GM06990 (cell line): ENCODE results near the gene LATS1.
"Not testable (repeated sequence)": the region's sequence is repeated elsewhere in the genome, so short reads cannot be mapped to it uniquely, and the experiment has no call there.

Experiments
- DNase-seq: peaks from one replicate; pipeline ENCODE4 v3.0.0-alpha.2; 2011; ENCODE audit not compliant: insufficient read length; ENCODE audit errors: extremely low read depth
- H3K27me3 ChIP-seq: replicated peaks from 2 replicates; pipeline ENCODE4 v1.6.0; 2011; ENCODE audit warnings: low read length; ENCODE audit not compliant: control insufficient read depth, insufficient read depth
- H3K36me3 ChIP-seq: 2 replicates; pipeline ENCODE4 v1.5.1; 2011; ENCODE audit warnings: low read length; ENCODE audit not compliant: control insufficient read depth, insufficient read depth
- H3K4me3 ChIP-seq: replicated peaks from 2 replicates; pipeline ENCODE4 v1.5.1; 2011; ENCODE audit warnings: low read depth, mild to moderate bottlenecking, control low read depth, low read length
- TF ChIP-seq, protein P1 (sequence below): IDR thresholded peaks from 2 replicates; pipeline ENCODE4 v1.5.1; 2011; ENCODE audit warnings: low read length, control low read depth, mild to moderate bottlenecking, inconsistent platforms; ENCODE audit not compliant: insufficient read depth, poor library complexity, severe bottlenecking

The LATS1 gene

DNA sequence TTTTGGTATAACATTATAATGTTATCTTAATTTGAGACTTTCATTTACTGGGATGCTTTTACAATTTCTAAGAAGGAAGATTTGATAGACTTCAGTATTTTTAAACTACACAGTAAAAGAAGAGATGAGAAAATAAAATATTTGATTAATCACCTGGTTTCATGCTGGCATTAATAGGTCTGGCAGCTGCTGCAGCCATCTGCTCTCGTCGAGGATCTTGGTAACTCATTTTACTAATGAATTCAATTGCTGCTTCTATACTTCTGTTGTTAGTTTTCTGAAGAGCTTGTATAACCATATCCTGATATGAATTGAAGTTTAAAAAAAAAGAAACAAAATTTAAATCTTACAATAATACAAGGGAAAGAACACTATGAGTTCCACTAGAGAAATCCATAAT, 23.0 kb downstream of the LATS1 start:
- H3K4me3 ChIP-seq: no peak overlapping the region
- no peaks in the 10 kb centered on the region for H3K27me3 ChIP-seq
- no peak for DNase-seq
- TF ChIP-seq, protein P1, sequence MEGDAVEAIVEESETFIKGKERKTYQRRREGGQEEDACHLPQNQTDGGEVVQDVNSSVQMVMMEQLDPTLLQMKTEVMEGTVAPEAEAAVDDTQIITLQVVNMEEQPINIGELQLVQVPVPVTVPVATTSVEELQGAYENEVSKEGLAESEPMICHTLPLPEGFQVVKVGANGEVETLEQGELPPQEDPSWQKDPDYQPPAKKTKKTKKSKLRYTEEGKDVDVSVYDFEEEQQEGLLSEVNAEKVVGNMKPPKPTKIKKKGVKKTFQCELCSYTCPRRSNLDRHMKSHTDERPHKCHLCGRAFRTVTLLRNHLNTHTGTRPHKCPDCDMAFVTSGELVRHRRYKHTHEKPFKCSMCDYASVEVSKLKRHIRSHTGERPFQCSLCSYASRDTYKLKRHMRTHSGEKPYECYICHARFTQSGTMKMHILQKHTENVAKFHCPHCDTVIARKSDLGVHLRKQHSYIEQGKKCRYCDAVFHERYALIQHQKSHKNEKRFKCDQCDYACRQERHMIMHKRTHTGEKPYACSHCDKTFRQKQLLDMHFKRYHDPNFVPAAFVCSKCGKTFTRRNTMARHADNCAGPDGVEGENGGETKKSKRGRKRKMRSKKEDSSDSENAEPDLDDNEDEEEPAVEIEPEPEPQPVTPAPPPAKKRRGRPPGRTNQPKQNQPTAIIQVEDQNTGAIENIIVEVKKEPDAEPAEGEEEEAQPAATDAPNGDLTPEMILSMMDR: no peak
- peaks cover 5% of the 10 kb centered on the region for H3K36me3 ChIP-seq

DNA sequence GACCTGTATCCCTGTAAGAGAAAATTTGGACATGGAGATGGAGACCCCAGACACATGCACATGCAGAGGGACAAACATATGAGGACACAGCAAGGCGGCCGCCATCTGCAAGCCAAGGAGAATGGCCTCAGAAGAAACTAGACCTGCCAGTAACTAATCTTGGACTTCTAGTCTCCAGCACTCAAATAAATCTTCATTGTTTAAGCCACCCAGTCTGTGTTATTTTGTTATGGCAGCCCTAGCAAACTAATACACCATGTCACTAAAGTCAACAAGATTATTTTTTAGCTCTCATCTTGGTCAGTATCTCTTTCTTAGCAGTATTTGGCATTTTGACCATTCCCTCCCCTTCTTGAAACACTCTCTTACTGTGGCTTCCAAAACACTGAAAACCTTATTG, 26.7 kb downstream of the LATS1 start:
- no peaks in the 10 kb centered on the region for H3K27me3 ChIP-seq
- DNase-seq: no peak
- peaks cover 6% of the 10 kb centered on the region for H3K36me3 ChIP-seq
- TF ChIP-seq, protein P1: no peak
- H3K4me3 ChIP-seq: no peak overlapping the region

DNA sequence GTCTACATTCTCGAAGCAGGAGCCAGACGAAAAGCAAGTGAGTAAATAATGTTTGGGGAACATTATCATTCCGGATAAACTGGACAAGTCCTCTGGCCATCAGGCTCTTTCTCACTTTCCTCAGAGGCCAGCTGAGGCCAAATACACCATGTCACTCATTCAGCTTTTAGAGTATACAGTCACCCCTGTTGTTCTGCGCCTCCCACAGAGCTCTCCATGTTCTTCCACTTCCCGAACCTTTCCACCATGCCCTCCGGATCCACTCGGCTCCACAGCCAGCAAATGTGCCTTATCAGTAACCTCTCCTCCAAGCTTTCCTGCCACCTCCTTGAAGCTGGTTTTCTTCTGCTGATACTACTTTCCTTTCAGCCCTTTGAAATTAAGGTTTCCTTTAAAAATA, 31.7 kb downstream of the LATS1 start:
- Histone ChIP-seq H3K4me3 (no peak overlapping the region), H3K27me3 (no peaks in the 10 kb centered on the region), H3K36me3 (peaks cover 17% of the 10 kb centered on the region)
- TF ChIP-seq, protein P1: no peak
- DNase-seq: no peak

DNA sequence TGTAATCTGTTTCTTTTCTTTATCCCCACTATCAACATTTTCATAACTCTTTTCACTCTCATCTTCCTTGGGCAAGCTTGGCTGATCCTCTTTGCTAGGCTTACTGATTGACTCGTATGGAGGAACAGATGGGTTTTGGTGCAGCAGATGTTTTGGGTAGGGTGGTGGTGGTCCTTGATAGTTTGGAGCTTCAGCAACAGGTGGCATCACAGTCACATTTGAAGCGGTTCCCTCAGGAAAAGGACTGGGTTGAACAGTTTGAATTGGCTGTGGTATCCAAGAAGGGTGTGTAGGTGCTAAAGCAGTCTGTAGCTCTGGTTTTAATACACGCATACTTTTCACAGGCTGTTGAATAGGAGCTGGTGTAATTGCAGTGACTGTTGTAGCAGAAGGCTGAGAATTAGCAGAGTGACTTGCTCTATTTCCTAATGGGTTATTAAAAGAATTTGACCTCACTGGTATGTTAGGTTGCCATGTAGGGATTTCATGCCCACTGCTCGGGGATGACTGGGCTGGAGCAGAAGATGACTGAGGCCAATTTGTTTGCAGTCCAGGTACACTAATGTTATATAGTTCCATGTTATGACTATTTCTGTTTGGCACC, 34.5 kb downstream of the LATS1 start:
- Histone ChIP-seq H3K36me3 (peaks cover 14% of the 10 kb centered on the region), H3K27me3 (no peaks in the 10 kb centered on the region), H3K4me3 (no peak overlapping the region)
- DNase-seq: no peak
- TF ChIP-seq, protein P1: no peak

DNA sequence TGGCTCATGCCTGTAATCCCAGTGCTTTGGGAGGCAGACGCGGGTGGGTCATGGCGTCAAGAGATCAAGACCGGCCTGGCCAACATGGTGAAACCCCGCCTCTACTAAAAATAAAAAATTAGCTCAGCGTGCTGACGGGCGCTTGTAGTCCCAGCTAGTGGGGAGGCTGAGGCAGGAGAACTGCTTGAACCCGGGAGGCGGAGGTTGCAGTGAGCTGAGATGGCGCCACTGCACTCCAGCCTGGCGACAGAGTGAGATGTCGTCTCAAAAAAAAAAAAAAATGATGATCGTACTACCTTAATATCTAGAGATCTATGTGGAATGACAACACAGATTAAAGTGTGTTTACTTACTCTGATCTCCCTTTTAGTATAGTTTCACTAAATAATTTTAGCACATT, 36.1 kb downstream of the LATS1 start:
- H3K4me3 ChIP-seq, H3K27me3 ChIP-seq, DNase-seq: not testable (repeated sequence)
- H3K36me3 ChIP-seq: peaks cover 14% of the 10 kb centered on the region

DNA sequence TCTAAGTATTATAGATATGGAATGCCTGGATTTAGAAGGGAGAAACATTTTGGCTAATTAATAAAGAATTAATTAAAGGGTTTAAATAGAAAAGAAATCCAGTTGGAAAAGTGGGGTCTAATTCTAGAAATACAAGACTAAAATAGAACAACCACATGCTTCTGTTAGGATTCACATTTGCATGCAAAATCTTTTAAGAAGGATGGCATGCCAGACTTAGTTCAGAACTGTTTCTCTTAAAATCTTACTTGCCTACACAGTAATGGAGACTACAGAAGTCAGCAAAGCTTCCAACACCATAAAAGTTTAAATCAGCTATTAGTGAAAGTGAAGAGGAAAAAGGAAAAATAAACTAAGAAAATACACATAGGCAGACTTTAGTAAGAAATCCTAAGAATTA, 36.7 kb downstream of the LATS1 start:
- H3K27me3 ChIP-seq: no peaks in the 10 kb centered on the region
- no peak overlapping the region for H3K4me3 ChIP-seq
- DNase-seq: no peak
- H3K36me3 ChIP-seq: peaks cover 15% of the 10 kb centered on the region
- TF ChIP-seq, protein P1: no peak
